GM21737 (cell line): ENCODE data around the gene SFTA2.
"Not testable (repeated sequence)": the region's sequence is repeated elsewhere in the genome, so short reads cannot be mapped to it uniquely, and the experiment has no call there.

Experiments used
- ATAC-seq: cut with Tn5 transposase; IDR thresholded peaks from one replicate; pipeline ENCODE4 v1.9.1; 2021; ENCODE audit warnings: mild to moderate bottlenecking, moderate library complexity; ENCODE audit not compliant: unreplicated experiment

SFTA2 gene

GRCh38 chr6:30931969-30932645 lies at the start of gene SFTA2:
SFTA2 (minus strand) TSS chr6:30932170; CDS start chr6:30932096, 74 bp downstream.
- no peak for ATAC-seq

- ATAC-seq, result no peak
Measured at GRCh38 chr6:30979690-30980089, 47.7 kb upstream of the SFTA2 start.

- no peak for ATAC-seq
Measured at GRCh38 chr6:30979141-30979540, 47.2 kb upstream of the SFTA2 start.

GRCh38 chr6:30974490-30975252 lies 42.7 kb upstream of the SFTA2 start:
- ATAC-seq, result no peak

- ATAC-seq, result no peak
Measured at GRCh38 chr6:30972816-30973215, 40.8 kb upstream of the SFTA2 start.

- ATAC-seq, result no peak
Measured at GRCh38 chr6:30970946-30971345, 39.0 kb upstream of the SFTA2 start.

GRCh38 chr6:30969171-30969570 lies 37.2 kb upstream of the SFTA2 start:
- not testable (repeated sequence) for ATAC-seq

- ATAC-seq, result no peak
Measured at GRCh38 chr6:30966154-30966553, 34.2 kb upstream of the SFTA2 start.

- ATAC-seq, result no peak
Measured at GRCh38 chr6:30965140-30965601, 33.2 kb upstream of the SFTA2 start.

- no peak for ATAC-seq
Measured at GRCh38 chr6:30964075-30964474, 32.1 kb upstream of the SFTA2 start.

GRCh38 chr6:30963641-30964040 lies 31.7 kb upstream of the SFTA2 start:
- ATAC-seq, result no peak

GRCh38 chr6:30962716-30963115 lies 30.7 kb upstream of the SFTA2 start:
- ATAC-seq, result no peak

- no peak for ATAC-seq
Measured at GRCh38 chr6:30960907-30961673, 29.1 kb upstream of the SFTA2 start.

GRCh38 chr6:30957716-30958115 lies 25.7 kb upstream of the SFTA2 start:
- no peak for ATAC-seq

- ATAC-seq, result peak; percentile 84
Measured at GRCh38 chr6:30955367-30956042, 23.5 kb upstream of the SFTA2 start.

GRCh38 chr6:30954631-30955366 lies 22.8 kb upstream of the SFTA2 start:
- ATAC-seq, result no peak

- no peak for ATAC-seq
Measured at GRCh38 chr6:30951907-30952469, 20.0 kb upstream of the SFTA2 start.

- ATAC-seq, result no peak
Measured at GRCh38 chr6:30948811-30949210, 16.8 kb upstream of the SFTA2 start.

- no peak for ATAC-seq
Measured at GRCh38 chr6:30947231-30947630, 15.3 kb upstream of the SFTA2 start.

- ATAC-seq, result no peak
Measured at GRCh38 chr6:30945281-30945680, 13.3 kb upstream of the SFTA2 start.
